GM18511 (cell line): ENCODE data around the gene PPP6R2.
A peak's percentile ranks its signal among the peaks of the same experiment; 100 is the strongest.
"Not testable (repeated sequence)": the region's sequence is repeated elsewhere in the genome, so short reads cannot be mapped to it uniquely, and the experiment has no call there.

ENCODE experiments used
- ATAC-seq: cut with Tn5 transposase; IDR thresholded peaks from one replicate; pipeline ENCODE4 v1.9.1; 2021; ENCODE audit warnings: mild to moderate bottlenecking, moderate library complexity; ENCODE audit not compliant: unreplicated experiment

Gene PPP6R2

GRCh38 chr22:50338860-50339462 is 4.2 kb upstream of the PPP6R2 start:
- ATAC-seq: no peak

- ATAC-seq: no peak
Measured at GRCh38 chr22:50339945-50340879, 2.9 kb upstream of the PPP6R2 start.

GRCh38 chr22:50341977-50342650 is 1.0 kb upstream of the PPP6R2 start:
- ATAC-seq: peak; percentile 64

- ATAC-seq: no peak
Measured at GRCh38 chr22:50343541-50343935, 411 bp downstream of the PPP6R2 start.

- ATAC-seq: no peak
Measured at GRCh38 chr22:50346470-50346869, 3.3 kb downstream of the PPP6R2 start.

GRCh38 chr22:50347157-50347556 is 4.0 kb downstream of the PPP6R2 start:
- no peak for ATAC-seq

- ATAC-seq: no peak
Measured at GRCh38 chr22:50348058-50348457, 4.9 kb downstream of the PPP6R2 start.

GRCh38 chr22:50356186-50356585 is 13.1 kb downstream of the PPP6R2 start:
- ATAC-seq: no peak

GRCh38 chr22:50357222-50357621 is 14.1 kb downstream of the PPP6R2 start:
- no peak for ATAC-seq

- no peak for ATAC-seq
Measured at GRCh38 chr22:50357756-50358155, 14.6 kb downstream of the PPP6R2 start.

- ATAC-seq: no peak
Measured at GRCh38 chr22:50360578-50360977, 17.5 kb downstream of the PPP6R2 start.

GRCh38 chr22:50361222-50361621 is 18.1 kb downstream of the PPP6R2 start:
- ATAC-seq: no peak

GRCh38 chr22:50361688-50362087 is 18.6 kb downstream of the PPP6R2 start:
- no peak for ATAC-seq

GRCh38 chr22:50363166-50363802 is 20.2 kb downstream of the PPP6R2 start:
- no peak for ATAC-seq

- not testable (repeated sequence) for ATAC-seq
Measured at GRCh38 chr22:50363803-50364194, 20.7 kb downstream of the PPP6R2 start.

GRCh38 chr22:50367778-50368500 is 24.8 kb downstream of the PPP6R2 start:
- no peak for ATAC-seq

- ATAC-seq: no peak
Measured at GRCh38 chr22:50371101-50371648, 28.0 kb downstream of the PPP6R2 start.

- ATAC-seq: no peak
Measured at GRCh38 chr22:50376085-50376651, 33.0 kb downstream of the PPP6R2 start.

GRCh38 chr22:50381021-50381555 is 38.0 kb downstream of the PPP6R2 start:
- not testable (repeated sequence) for ATAC-seq
